Measurements from ENCODE around the gene GALNT15. TPM values are rescaled to one million over a fixed set of nuclear protein-coding genes. Genes with fewer than 3 reads are reported as not detected.

Gene GALNT15
- total and polyA plus RNA-seq, 2 of the 4 experiments (the other 2 are of a cell fraction) = 12.8 to 19.7 TPM

DNA sequence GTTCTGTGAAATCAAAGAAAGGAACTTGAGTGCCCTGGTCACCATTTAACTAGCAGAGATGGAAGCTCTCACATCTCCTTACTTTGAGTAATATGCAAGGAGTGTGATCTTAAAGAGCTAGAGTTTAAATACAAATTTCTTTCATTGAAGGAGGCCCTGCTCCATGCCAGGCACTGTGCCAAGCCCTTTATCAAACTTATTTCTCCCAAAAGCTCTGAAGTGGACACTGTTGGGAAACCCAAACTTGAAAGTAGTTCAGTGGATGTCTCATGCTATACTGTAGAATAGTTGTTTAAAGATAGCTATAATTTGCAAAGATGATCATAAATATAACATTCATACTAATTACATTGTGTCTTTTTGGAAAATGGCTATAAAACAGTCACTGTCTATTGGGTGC is 17.1 kb downstream of the GALNT15 start:
- Histone ChIP-seq H3K4me1 (ENCODE audit: control insufficient read depth, insufficient read depth, low read length) (no peaks in the 10 kb centered on the region; the same call in 1 of the 2 replicates), H3K9ac (ENCODE audit: low read depth, low read length) (no peak overlapping the region), H3K56ac (ENCODE audit: extremely low read depth, insufficient read depth, low read length) (no peak overlapping the region), H2BK5ac (ENCODE audit: low read depth, low read length, poor library complexity, severe bottlenecking) (no peak overlapping the region), H3K9me3 (ENCODE audit: control insufficient read depth, insufficient read depth, low read length) (no peaks in the 10 kb centered on the region), H2AK9ac (replicated peaks; ENCODE audit: low read depth, low read length, poor library complexity) (no peak overlapping the region), H2AK5ac (ENCODE audit: low read depth, low read length) (no peak overlapping the region), H3K4me2 (ENCODE audit: low read depth, low read length) (no peak overlapping the region), H2BK20ac (ENCODE audit: low read depth, low read length) (no peak overlapping the region), H2BK120ac (ENCODE audit: low read depth, low read length) (no peak overlapping the region), H2AFZ (replicated peaks; ENCODE audit: low read length, poor library complexity) (no peak overlapping the region), H3K4ac (ENCODE audit: low read depth, low read length) (no peak overlapping the region), H3K23ac (ENCODE audit: low read depth, low read length) (no peak overlapping the region), H3K27me3 (ENCODE audit: control insufficient read depth, insufficient read depth, low read length) (no peaks in the 10 kb centered on the region), H4K8ac (ENCODE audit: low read depth in 2 of 2, low read length in 2 of 2) (no peak overlapping the region), H3K4me3 (ENCODE audit: insufficient read depth, low read depth, low read length) (no peak overlapping the region), H2BK15ac (ENCODE audit: low read depth, low read length) (no peak overlapping the region), H3K79me1 (ENCODE audit: low read depth in 1 of 2, low read length in 2 of 2) (peaks cover 0 to 7% of the 10 kb centered on the region in 2 experiments; a peak in 1 of 4 replicates), H4K5ac (ENCODE audit: low read depth, low read length) (no peak overlapping the region), H3K18ac (ENCODE audit: low read depth, low read length) (no peak overlapping the region), H4K91ac (ENCODE audit: insufficient read depth, low read depth, low read length) (no peak overlapping the region), H4K20me1 (ENCODE audit: insufficient read depth, low read length) (no peaks in the 10 kb centered on the region), H3K36me3 (ENCODE audit: control insufficient read depth, insufficient read depth, low read length) (peaks cover 18% of the 10 kb centered on the region), H3K14ac (replicated peaks; ENCODE audit: low read depth, low read length) (no peak overlapping the region), H3K27ac (ENCODE audit: insufficient read depth, low read length) (no peak overlapping the region), H3K9me1 (ENCODE audit: insufficient read depth, low read length) (peaks cover 2% of the 10 kb centered on the region; the same call in 1 of the 2 replicates)
- ChIA-PET CTCF (no interaction called here), POLR2A (ENCODE audit: unreplicated experiment) (no interaction called here)
- no peak for ATAC-seq (ENCODE audit: low read depth)
- dilution Hi-C loops (cut with HindIII; ENCODE audit: low sequenced_read_pairs, unreplicated experiment) (no loop called here), in situ Hi-C loops (cut with MboI; ENCODE audit: low sequenced_read_pairs) (no loop called here), intact Hi-C loops (cut with micrococcal nuclease) (no loop called here)
- TF ChIP-seq, protein P1, sequence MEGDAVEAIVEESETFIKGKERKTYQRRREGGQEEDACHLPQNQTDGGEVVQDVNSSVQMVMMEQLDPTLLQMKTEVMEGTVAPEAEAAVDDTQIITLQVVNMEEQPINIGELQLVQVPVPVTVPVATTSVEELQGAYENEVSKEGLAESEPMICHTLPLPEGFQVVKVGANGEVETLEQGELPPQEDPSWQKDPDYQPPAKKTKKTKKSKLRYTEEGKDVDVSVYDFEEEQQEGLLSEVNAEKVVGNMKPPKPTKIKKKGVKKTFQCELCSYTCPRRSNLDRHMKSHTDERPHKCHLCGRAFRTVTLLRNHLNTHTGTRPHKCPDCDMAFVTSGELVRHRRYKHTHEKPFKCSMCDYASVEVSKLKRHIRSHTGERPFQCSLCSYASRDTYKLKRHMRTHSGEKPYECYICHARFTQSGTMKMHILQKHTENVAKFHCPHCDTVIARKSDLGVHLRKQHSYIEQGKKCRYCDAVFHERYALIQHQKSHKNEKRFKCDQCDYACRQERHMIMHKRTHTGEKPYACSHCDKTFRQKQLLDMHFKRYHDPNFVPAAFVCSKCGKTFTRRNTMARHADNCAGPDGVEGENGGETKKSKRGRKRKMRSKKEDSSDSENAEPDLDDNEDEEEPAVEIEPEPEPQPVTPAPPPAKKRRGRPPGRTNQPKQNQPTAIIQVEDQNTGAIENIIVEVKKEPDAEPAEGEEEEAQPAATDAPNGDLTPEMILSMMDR (conservative IDR thresholded peaks at IDR 0.05; ENCODE audit: low read depth, low read length) = no peak
- no peak for TF ChIP-seq MAFK (IDR thresholded peaks at IDR 0.05; ENCODE audit: low read depth, low read length)
- no peak for TF ChIP-seq NFE2L2 (IDR thresholded peaks at IDR 0.05; ENCODE audit: low read depth, low read length)
- no peak for TF ChIP-seq FOS (IDR thresholded peaks at IDR 0.05; ENCODE audit: low read depth, low read length)
- no peak for TF ChIP-seq MXI1 (IDR thresholded peaks at IDR 0.05; ENCODE audit: borderline replicate concordance, low read depth, low read length)
- no peak for TF ChIP-seq RCOR1 (IDR thresholded peaks at IDR 0.05; ENCODE audit: insufficient replicate concordance, low read length)
- no peak for TF ChIP-seq RFX5 (IDR thresholded peaks at IDR 0.05; ENCODE audit: low read depth, low read length)
- TF ChIP-seq CHD1 (IDR thresholded peaks at IDR 0.05; ENCODE audit: low read depth, low read length) = no peak
- no peak for TF ChIP-seq SMC3 (IDR thresholded peaks at IDR 0.05; ENCODE audit: low read depth, low read length)
- no peak for DNase-seq
- BruUV-seq (replicated peaks) = no TSS peak
